PC-9 (cell line): Measurements from ENCODE around the gene PAM.

Source experiments
- CTCF ChIP-seq: fragments of 200-600 bp; sonication (generic); conservative IDR thresholded peaks from 2 replicates; pipeline ENCODE4 v1.6.1; 2017; ENCODE audit warnings: mixed run types, antibody characterized with exemption, mild to moderate bottlenecking, moderate library complexity
- EZH2 ChIP-seq: fragments of 200-600 bp; sonication (generic); IDR thresholded peaks from 2 replicates; pipeline ENCODE4 v1.8.0; 2017; ENCODE audit warnings: antibody characterized with exemption, low read depth

- no peak for TF ChIP-seq CTCF
- TF ChIP-seq EZH2 = no peak
Observed at GRCh38 chr5:102722931-102723330, 32.2 kb upstream of the PAM start.
